ENCODE results near the gene PLIN5. TPM values are rescaled to one million over a fixed set of nuclear protein-coding genes. Genes with fewer than 3 reads are reported as not detected.
"Not testable (repeated sequence)": the region's sequence is repeated elsewhere in the genome, so short reads cannot be mapped to it uniquely, and the experiment has no call there.

The PLIN5 gene
- total and polyA plus RNA-seq, 12 donors, result 25.7 to 149 (median 45.7) TPM

GRCh38 chr19:4547303-4548237 lies 12.5 kb upstream of the PLIN5 start:
- ATAC-seq (peak in 3 of 8 donors; percentile 22 to 31 (median 31)), DNase-seq (no peak)
- H3K36me3 ChIP-seq, result peaks cover 0 to 66% (median 0%) of the 10 kb centered on the region in 9 donors
- no peaks in the 10 kb centered on the region for H3K9me3 ChIP-seq
- intact Hi-C loops (cut with DNase I), result no loop called here
- H3K4me1 ChIP-seq, result peaks cover 0 to 9% (median 0%) of the 10 kb centered on the region in 9 donors
- H3K27ac ChIP-seq, result no peak overlapping the region
- TF ChIP-seq CTCF (IDR thresholded peaks at IDR 0.05), result peak in 5 of 9 donors; percentile 13 to 37 (median 20)
- H3K27me3 ChIP-seq, result no peaks in the 10 kb centered on the region
- no peak overlapping the region for H3K4me3 ChIP-seq
- WGBS, 2 donors, result 68 to 74% methylated on average over 31 to 32 of the region's 32 CpGs

GRCh38 chr19:4543842-4544647 lies 9.0 kb upstream of the PLIN5 start:
- peak overlapping the region in 1 of 10 donors; percentile 44 for H3K4me3 ChIP-seq
- ATAC-seq, result peak in 2 of 8 donors; percentile 3 to 11
- H3K9me3 ChIP-seq, result peaks cover 0 to 12% (median 0%) of the 10 kb centered on the region in 11 donors
- H3K4me1 ChIP-seq, result peaks cover 0 to 39% (median 0%) of the 10 kb centered on the region in 9 donors
- DNase-seq, result no peak
- intact Hi-C loops (cut with DNase I), result no loop called here
- H3K27me3 ChIP-seq, result no peaks in the 10 kb centered on the region
- TF ChIP-seq CTCF (IDR thresholded peaks at IDR 0.05), result no peak
- peaks cover 0 to 36% (median 0%) of the 10 kb centered on the region in 9 donors for H3K36me3 ChIP-seq
- 94% methylated on average over 53 to 87 of the region's 87 CpGs for WGBS, 2 donors
- H3K27ac ChIP-seq, result peak overlapping the region in 2 of 10 donors; percentile 22 to 88

GRCh38 chr19:4542896-4543841 lies 8.1 kb upstream of the PLIN5 start:
- TF ChIP-seq CTCF (IDR thresholded peaks at IDR 0.05), result no peak
- ATAC-seq (peak in 1 of 8 donors; percentile 18), DNase-seq (no peak)
- H3K27ac ChIP-seq, result peak overlapping the region in 2 of 10 donors; percentile 22 to 88
- H3K36me3 ChIP-seq, result peaks cover 0 to 27% (median 0%) of the 10 kb centered on the region in 9 donors
- peaks cover 0 to 12% (median 0%) of the 10 kb centered on the region in 11 donors for H3K9me3 ChIP-seq
- WGBS, 2 donors, result 86 to 92% methylated on average over 65 to 77 of the region's 77 CpGs
- H3K4me3 ChIP-seq, result peak overlapping the region in 3 of 10 donors; percentile 8 to 44 (median 15)
- peaks cover 0 to 35% (median 0%) of the 10 kb centered on the region in 9 donors for H3K4me1 ChIP-seq
- peaks cover 0 to 3% (median 0%) of the 10 kb centered on the region in 7 donors for H3K27me3 ChIP-seq
- intact Hi-C loops (cut with DNase I), result no loop called here

GRCh38 chr19:4541806-4542145 lies 6.8 kb upstream of the PLIN5 start:
- WGBS, 2 donors, result 92 to 94% methylated on average over 12 of the region's 12 CpGs
- peaks cover 0 to 43% (median 0%) of the 10 kb centered on the region in 9 donors for H3K4me1 ChIP-seq
- H3K27me3 ChIP-seq; H3K4me3 ChIP-seq; DNase-seq; intact Hi-C loops (cut with DNase I); ATAC-seq: not testable (repeated sequence)
- peak overlapping the region in 1 of 10 donors; percentile 88 for H3K27ac ChIP-seq
- H3K9me3 ChIP-seq, result peaks cover 0 to 12% (median 0%) of the 10 kb centered on the region in 11 donors
- peaks cover 0 to 13% (median 0%) of the 10 kb centered on the region in 9 donors for H3K36me3 ChIP-seq
